ENCODE measurements around the gene C1QTNF9B. TPM values are rescaled to one million over a fixed set of nuclear protein-coding genes. Genes with fewer than 3 reads are reported as not detected.

Gene C1QTNF9B
- total RNA-seq, 4 donors from 2014 or later: 0.27 to 1.1 (median 0.58) TPM; not detected in 1

- no peaks in the 10 kb centered on the region for H3K9me3 ChIP-seq
- H3K27me3 ChIP-seq: no peaks in the 10 kb centered on the region
- no peak for DNase-seq
- intact Hi-C loops (cut with DNase I; ENCODE audit: low total_unique reads): loop anchor here (1.0 to 10.0 kb wide), 2 partner anchors 93 to 299 kb away; no protein-coding TSS in a partner anchor
- no peaks in the 10 kb centered on the region for H3K36me3 ChIP-seq
- no peak overlapping the region for H3K27ac ChIP-seq
- H3K4me3 ChIP-seq: no peak overlapping the region
- in situ Hi-C loops (cut with MboI; ENCODE audit: low sequenced_read_pairs in 4 of 4): loop anchor here in 2 of 4 donors (25.0 kb wide), 1 partner anchor 291 kb away; no protein-coding TSS in a partner anchor
- no peak for TF ChIP-seq POLR2A (IDR thresholded peaks at IDR 0.05)
- TF ChIP-seq, protein P1, sequence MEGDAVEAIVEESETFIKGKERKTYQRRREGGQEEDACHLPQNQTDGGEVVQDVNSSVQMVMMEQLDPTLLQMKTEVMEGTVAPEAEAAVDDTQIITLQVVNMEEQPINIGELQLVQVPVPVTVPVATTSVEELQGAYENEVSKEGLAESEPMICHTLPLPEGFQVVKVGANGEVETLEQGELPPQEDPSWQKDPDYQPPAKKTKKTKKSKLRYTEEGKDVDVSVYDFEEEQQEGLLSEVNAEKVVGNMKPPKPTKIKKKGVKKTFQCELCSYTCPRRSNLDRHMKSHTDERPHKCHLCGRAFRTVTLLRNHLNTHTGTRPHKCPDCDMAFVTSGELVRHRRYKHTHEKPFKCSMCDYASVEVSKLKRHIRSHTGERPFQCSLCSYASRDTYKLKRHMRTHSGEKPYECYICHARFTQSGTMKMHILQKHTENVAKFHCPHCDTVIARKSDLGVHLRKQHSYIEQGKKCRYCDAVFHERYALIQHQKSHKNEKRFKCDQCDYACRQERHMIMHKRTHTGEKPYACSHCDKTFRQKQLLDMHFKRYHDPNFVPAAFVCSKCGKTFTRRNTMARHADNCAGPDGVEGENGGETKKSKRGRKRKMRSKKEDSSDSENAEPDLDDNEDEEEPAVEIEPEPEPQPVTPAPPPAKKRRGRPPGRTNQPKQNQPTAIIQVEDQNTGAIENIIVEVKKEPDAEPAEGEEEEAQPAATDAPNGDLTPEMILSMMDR (IDR thresholded peaks at IDR 0.05 in 4 of 5, conservative IDR thresholded peaks at IDR 0.05 in 1 of 5): peak; percentile 42 to 64 (median 58)
- ATAC-seq: peak in 1 of 2 donors; percentile 44
- H3K4me1 ChIP-seq: no peaks in the 10 kb centered on the region
Measured at GRCh38 chr13:23921451-23921888, 24.2 kb upstream of the C1QTNF9B start.

- Histone ChIP-seq H3K36me3 (no peaks in the 10 kb centered on the region), H3K9me3 (no peaks in the 10 kb centered on the region), H3K27me3 (peaks cover 0 to 3% (median 0%) of the 10 kb centered on the region in 3 donors), H3K4me3 (no peak overlapping the region), H3K27ac (no peak overlapping the region), H3K4me1 (no peaks in the 10 kb centered on the region)
- TF ChIP-seq POLR2A (IDR thresholded peaks at IDR 0.05): no peak
- intact Hi-C loops (cut with DNase I; ENCODE audit: low total_unique reads): no loop called here
- DNase-seq (no peak), ATAC-seq (no peak)
- in situ Hi-C loops (cut with MboI; ENCODE audit: low sequenced_read_pairs in 4 of 4): loop anchor here in 2 of 4 donors (25.0 kb wide), 1 partner anchor 293 kb away; no protein-coding TSS in a partner anchor
Measured at GRCh38 chr13:23919006-23919405, 21.7 kb upstream of the C1QTNF9B start.

GRCh38 chr13:23918208-23918607 is 20.9 kb upstream of the C1QTNF9B start:
- Histone ChIP-seq H3K27me3 (peaks cover 0 to 3% (median 0%) of the 10 kb centered on the region in 3 donors), H3K4me1 (no peaks in the 10 kb centered on the region), H3K9me3 (no peaks in the 10 kb centered on the region), H3K4me3 (no peak overlapping the region), H3K27ac (no peak overlapping the region), H3K36me3 (no peaks in the 10 kb centered on the region)
- intact Hi-C loops (cut with DNase I; ENCODE audit: low total_unique reads) (no loop called here), in situ Hi-C loops (cut with MboI; ENCODE audit: low sequenced_read_pairs in 4 of 4) (loop anchor here in 2 of 4 donors (25.0 kb wide), 1 partner anchor 294 kb away; no protein-coding TSS in a partner anchor)
- no peak for TF ChIP-seq POLR2A (IDR thresholded peaks at IDR 0.05)
- TF ChIP-seq, protein P1 (IDR thresholded peaks at IDR 0.05 in 4 of 5, conservative IDR thresholded peaks at IDR 0.05 in 1 of 5): no peak
- DNase-seq (no peak), ATAC-seq (no peak)

DNA sequence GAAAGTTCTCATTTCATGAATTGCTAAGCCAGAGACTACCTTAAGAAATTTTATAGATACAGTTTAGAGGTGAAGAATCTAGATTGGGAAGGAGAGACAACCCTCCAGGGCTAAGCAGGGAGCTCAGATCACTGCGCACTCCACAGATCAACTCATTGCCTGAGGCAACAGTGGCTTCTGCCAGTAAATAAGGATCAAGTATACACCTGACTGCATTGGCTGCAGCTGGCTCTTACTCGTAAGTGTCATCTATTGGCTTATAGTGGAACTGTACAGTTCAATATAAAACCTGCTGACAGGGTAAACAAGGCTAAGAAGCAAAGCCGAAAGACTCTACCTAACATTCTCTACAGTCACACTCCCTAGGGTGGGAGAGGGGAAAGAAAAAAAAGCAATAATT is 18.0 kb upstream of the C1QTNF9B start:
- Histone ChIP-seq H3K36me3 (no peaks in the 10 kb centered on the region), H3K4me3 (no peak overlapping the region), H3K4me1 (no peaks in the 10 kb centered on the region), H3K27me3 (peaks cover 0 to 3% (median 0%) of the 10 kb centered on the region in 3 donors), H3K9me3 (no peaks in the 10 kb centered on the region), H3K27ac (no peak overlapping the region)
- ATAC-seq (no peak), DNase-seq (no peak)
- intact Hi-C loops (cut with DNase I; ENCODE audit: low total_unique reads): no loop called here
- no peak for TF ChIP-seq POLR2A (IDR thresholded peaks at IDR 0.05)
- TF ChIP-seq, protein P1 (IDR thresholded peaks at IDR 0.05 in 4 of 5, conservative IDR thresholded peaks at IDR 0.05 in 1 of 5): no peak
- in situ Hi-C loops (cut with MboI; ENCODE audit: low sequenced_read_pairs in 4 of 4): loop anchor here in 2 of 4 donors (25.0 kb wide), 1 partner anchor 297 kb away; no protein-coding TSS in a partner anchor

DNA sequence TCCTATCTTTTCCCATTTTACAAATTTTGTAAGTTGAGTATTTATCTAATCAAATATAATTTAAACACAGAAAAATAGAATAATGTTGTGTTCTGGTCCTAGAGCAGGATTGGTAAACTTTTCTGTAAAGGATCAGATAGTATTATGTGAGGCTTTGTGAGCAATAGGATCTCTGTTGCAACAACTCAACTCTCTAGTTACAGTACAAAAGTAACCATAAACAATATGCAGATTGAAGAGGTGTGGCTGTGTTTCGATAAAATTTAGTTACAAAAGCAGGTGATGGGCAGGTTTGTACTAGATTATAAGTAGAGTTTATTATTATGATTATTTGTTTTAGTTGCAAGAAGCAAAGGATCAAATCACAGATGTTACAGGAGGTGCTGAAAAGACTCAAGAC is 15.2 kb upstream of the C1QTNF9B start:
- Histone ChIP-seq H3K9me3 (no peaks in the 10 kb centered on the region), H3K4me1 (no peaks in the 10 kb centered on the region), H3K36me3 (no peaks in the 10 kb centered on the region), H3K27me3 (peaks cover 0 to 3% (median 0%) of the 10 kb centered on the region in 3 donors), H3K27ac (no peak overlapping the region), H3K4me3 (no peak overlapping the region)
- in situ Hi-C loops (cut with MboI; ENCODE audit: low sequenced_read_pairs in 4 of 4) (loop anchor here in 2 of 4 donors (25.0 kb wide), 1 partner anchor 300 kb away; no protein-coding TSS in a partner anchor), intact Hi-C loops (cut with DNase I; ENCODE audit: low total_unique reads) (no loop called here)
- ATAC-seq (no peak), DNase-seq (no peak)
- no peak for TF ChIP-seq POLR2A (IDR thresholded peaks at IDR 0.05)
- TF ChIP-seq, protein P1 (IDR thresholded peaks at IDR 0.05 in 4 of 5, conservative IDR thresholded peaks at IDR 0.05 in 1 of 5): no peak

All from gastrocnemius medialis (tissue), 4 donors.